GM21528 (cell line): Measurements from ENCODE around the gene VMAC.
"Not testable (repeated sequence)": the region's sequence is repeated elsewhere in the genome, so short reads cannot be mapped to it uniquely, and the experiment has no call there.

Source experiments
- ATAC-seq: cut with Tn5 transposase; IDR thresholded peaks from one replicate; pipeline ENCODE4 v1.9.1; 2021; ENCODE audit warnings: mild to moderate bottlenecking, moderate library complexity; ENCODE audit not compliant: unreplicated experiment, low FRiP score

VMAC gene

DNA sequence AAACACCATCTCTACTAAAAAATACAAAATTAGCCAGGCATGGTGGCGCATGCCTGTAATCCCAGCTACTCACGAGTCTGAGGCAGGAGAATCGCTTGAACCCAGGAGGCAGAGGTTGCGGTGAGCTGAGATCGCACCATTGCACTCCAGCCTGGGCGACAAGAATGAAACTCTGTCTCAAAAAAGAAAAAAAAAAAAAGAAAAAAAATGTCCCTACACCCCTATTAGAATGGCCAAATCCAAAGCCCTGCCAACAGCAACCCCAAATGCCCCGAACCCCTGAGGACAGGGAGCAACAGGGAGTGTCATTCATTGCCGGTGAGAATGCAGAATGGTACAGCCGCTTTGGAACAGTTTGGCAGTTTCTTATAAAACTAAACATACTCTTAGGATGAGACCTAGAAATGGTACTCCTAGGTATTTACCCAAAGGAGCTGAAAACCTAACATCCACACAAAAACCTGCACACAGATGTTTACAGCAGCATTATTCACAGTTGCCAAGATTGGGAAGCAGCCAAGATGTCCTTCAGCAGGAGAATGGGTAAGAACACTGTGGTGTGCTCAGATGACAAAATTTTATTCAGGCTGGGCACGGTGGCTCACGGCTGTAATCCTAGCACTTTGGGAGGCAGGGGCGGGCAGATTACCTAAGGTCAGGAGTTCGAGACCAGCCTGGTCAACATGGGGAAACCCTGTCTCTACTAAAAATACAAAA, 21.4 kb upstream of the VMAC start:
- not testable (repeated sequence) for ATAC-seq

DNA sequence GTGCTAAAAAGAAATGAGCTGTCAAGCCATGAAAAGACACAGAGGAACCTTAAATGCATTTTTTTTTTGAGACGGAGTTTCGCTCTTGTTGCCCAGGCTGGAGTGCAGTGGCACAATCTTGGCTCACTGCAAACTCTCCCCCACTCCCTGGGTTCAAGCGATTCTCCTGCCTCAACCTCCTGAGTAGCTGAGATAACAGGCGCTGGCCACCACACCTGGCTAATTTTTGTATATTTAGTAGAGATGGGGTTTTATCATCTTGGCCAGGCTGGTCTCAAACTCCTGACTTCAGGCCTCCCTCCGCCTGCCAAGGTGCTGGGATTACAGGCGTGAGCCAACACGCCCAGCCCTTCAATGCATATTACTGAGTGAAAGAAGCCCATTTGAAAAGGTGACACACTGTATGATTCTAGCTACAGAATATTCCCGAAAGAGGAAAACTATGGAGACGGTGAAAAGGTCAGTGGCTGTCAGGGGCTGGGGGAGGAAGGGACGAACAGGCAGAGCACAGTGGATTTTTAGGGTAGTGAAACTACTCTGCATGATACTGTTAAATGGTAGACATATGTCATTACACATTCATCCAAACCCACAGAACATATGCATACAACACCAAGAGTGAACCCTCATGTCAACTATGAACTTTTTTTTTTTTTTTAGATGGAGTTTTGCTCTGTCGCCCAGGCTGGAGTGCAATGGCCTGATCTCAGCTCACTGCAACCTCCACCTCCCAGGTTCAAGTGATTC, 20.4 kb upstream of the VMAC start:
- ATAC-seq, result not testable (repeated sequence)

DNA sequence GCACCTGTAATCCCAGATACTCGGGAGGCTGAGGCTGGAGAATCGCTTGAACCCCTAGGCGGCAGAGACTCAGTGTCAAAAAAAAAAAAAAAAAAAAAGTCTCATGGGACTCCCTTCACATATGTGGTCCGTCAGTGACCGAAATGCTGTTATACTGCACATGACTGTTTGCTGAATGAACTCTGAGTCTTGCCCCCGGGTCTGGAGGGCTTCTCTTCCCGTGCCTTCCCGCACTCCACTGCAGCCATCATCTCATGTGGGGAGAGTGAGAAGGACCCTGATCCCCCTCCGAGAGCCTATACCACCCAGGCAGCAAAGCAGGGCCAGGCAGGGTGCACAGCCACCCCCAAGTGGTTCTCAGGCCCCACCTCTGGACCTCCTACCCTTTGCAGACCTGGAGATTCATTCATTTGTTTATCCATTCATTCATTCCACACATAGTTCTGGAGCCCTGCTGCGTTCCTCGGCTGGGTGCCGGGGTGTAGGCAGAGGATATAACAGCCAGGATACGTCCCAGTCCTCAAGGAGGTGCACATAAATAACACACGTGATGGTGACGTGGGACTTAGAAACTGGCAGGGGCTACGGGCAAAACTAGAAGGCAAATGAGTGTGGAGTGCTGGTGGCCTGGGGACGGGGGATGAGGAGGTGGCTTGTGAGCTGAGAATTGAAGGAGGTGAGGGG, 15.2 kb upstream of the VMAC start:
- ATAC-seq, result no peak

DNA sequence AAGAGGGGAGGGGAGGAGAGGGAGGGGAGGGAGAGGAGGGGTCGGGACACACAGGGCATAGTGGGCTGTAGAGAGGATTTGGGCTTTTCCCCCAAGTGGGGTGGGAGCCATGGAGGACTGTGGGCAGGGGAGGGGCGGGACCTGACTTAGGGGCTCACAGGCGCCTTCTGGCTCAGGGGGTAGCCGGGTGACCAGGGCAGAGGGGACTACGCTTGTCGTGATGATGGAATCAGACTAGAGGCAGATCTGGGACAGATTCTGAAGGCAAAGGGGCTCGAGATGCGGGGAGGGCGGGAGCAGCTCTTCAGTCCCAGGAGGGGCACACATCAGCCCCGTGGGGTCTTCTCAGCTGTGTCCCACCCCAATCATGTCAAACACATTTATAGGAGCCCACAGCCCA, 14.6 kb upstream of the VMAC start:
- no peak for ATAC-seq

DNA sequence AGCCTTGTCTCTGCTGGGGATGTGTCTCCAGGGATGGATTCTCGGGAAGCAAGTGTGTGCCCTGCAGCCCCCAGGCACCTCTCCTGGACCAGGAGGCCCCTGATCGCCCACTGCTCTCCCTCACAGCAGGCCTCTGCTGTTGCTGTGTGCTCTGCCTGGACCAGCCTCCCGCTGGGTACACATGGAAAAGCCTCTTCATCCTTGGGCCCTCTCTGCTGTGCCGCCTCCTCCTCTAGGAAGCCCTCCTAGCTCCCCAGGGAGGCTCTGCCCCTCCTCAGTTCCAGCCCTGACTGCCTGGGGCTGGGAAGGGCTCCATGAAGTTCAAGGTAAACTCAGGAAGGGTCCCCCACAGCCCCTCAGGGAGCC, 13.1 kb upstream of the VMAC start:
- no peak for ATAC-seq

DNA sequence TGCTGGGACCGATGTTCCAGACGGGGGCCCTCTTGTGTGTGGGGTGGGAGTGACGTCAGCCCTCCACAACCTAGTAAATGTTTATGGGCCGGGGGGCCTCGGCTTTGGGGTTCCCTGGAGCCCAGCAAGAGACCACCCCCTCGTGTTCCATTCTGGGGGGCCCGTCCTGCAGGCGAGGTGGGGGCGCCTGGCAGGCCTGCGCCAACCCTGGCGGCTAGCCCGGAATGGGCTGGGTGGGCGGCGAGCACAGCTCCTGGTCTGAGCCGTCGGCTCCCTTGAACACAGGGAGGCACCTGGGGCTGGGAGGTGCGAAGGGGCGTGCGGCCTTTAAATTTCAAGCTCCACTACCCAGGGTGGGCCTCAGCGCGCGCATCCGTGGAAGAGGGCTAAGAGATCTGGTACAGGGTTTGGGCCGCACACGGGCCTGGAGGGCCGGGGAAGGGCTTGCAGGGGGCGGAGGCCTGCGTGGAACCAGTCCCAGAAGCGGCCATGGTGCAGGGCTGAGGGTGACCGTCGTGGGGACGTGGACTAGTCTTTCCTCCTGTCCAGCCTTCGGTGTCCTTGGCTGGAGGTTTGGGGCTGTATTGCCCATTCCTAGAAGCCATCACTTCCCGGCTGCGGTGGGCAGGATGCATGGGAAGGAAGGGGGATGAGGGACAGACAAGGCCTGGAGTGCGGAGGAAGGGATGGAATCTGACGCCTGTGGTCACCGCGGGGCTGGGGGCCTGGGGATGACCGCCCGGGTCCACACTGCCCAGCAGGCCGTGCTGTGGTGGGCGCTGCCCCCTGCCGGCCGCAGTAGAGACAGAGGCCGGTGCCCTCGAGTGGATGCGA, 12.5 kb upstream of the VMAC start:
- ATAC-seq, result no peak

DNA sequence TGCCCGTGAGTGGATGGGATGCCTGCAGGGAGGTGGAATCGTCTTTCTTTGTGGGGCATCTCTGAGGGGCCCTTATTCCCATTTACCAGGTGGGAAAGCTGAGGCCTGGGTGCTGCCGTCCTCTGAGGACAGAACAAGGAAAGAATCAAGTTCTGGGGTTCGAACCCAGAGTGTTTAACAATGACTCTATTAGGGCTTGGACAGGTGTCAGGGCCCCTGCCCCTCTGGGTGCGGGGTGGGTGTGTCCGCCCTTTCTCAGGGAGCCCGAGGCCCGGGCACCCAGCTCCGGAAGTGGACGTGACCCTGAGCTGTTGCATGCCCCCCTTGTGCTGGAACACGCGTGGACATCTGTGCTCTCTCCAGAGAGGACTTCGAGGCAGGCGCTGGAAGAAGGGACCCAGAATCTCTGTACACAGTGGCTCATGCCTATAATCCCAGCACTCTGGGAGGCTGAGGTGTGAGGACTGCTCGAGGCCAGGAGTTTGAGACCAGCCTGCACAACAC, 11.8 kb upstream of the VMAC start:
- no peak for ATAC-seq

DNA sequence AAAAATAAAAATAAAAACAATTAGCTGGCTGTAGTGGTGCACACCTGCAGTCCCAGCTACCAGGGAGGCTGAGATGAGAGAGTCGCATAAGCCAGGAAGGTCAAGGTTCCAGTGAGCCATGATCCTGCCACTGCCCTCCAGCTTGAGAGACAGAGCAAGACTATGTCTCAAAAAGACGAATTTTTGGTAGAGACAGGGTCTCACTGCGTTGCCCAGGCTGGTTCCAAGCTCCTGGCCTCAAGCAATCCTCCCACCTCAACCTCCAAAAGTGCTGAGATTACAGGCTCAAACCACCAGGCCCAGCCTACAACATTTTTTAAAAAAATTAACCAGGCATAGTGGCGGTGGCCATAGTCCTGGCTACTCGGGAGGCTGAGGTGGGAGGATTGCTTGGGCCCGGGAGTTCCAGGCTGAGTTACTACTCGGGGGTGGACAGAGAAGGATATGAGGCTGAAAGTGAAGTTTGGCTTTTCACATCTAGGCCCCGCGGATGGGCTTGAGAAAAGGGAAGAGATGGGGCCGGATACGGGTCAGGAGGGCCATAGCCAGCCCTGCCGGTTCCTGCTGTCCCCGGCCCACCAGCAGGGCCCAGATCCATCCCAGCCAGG, 11.3 kb upstream of the VMAC start:
- ATAC-seq, result no peak

DNA sequence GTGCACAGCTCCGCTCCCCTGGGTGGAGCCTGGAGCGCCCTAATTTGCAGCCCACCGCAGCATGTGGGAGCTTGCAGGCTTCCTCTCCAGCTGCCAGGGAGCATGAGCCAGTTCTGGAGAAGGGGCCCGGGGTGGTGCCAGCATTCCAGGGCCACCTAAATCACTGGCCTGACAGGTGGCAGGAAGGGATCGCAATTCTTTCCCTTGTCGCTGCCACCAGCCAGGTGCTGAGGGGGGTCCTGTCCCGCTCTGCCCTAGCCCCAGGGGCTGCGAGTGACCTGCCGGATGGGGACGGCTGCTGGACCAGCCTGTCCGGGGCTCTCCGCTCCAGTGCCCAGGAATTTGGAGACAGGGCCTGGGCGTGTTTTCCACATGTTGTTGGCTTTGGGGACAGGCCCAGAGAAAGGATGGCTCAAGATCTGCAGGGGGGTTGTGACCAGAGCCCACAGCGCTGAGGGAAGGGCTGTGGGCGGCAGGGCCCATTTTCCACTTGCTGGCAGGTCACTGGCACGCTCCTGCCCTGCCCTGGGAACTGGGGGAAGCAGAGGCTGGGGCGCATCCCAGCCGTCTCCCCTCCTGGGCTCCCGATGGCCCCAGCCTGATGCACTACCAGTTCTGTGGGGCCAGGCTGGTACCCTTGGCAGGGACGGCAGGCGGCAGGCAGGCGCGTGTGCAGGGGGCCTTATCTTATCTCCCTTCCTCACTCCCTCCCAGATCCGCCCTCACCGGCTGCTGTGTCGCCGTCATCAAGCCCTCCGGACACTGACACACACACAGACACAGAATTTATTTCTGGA, 10.6 kb upstream of the VMAC start:
- ATAC-seq, result no peak

DNA sequence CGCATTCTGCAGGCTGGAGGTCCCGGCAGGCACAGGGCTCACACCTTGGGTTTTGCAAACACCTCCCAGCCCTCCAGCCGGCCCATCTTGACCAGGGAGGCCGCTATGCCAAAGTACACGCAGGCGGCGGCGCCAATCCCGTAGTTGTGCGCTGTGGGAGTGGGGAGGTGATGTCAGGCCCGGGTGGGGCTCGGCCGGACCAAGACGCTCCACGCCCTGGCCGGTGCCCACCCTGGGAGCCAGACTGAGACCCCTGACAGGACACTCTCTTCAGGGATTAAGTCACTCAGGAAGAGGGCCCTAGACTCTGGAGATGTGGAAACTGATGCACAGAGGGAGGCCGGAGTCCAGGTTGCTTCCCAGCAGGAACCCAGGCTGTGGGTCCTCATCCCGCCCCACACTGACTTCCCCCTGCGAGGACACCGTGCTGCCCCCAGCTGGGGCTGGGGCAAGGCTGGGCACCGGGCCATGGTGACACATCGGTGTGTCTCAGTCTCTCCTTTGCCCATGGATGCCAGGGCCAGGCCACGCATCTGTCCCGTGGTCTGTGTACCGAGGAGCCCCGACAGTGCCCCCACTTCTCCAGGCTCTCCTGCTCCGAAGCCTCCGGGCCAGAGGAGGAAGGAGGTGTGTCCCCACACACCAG, 9.8 kb upstream of the VMAC start:
- no peak for ATAC-seq

DNA sequence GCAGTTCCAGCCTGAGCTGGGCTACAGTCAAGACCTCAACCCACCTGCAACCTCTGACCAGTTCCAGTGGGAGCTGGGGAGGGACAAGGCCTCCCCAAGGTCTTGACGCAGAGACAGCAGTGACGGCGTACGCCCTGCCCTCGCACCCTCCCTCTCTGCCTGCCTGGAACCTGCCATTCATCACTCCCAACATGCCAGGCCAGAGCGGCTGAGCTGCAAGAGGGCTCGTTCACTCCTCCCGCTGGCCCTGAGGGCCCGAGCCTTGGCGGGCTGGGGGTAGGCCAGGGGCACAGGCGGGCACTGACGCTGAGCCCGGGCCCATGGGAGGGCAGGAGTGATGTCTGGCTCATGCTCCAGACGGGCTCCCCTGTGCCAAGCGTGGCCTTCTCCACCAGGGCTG, 9.3 kb upstream of the VMAC start:
- no peak for ATAC-seq

DNA sequence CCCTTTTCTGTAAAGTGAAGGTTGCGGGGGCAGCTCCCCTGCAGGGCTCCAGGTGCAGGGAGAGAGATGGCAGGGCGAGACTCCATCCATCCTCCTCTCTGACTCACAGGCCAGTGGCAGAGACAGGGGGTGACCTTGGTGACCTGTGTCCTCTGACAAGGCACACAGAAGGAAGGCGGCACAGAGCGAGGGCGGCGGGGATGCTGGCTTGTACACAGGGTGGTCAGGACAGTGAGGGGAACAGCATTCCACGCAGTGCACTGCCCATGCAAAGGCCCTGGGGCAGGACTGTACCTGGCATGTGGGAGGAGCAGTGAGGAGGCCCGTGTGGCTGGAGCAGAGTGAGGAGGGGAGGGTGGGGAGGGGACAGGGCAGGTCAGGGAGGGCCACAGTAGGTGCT, 8.8 kb upstream of the VMAC start:
- ATAC-seq, result no peak

DNA sequence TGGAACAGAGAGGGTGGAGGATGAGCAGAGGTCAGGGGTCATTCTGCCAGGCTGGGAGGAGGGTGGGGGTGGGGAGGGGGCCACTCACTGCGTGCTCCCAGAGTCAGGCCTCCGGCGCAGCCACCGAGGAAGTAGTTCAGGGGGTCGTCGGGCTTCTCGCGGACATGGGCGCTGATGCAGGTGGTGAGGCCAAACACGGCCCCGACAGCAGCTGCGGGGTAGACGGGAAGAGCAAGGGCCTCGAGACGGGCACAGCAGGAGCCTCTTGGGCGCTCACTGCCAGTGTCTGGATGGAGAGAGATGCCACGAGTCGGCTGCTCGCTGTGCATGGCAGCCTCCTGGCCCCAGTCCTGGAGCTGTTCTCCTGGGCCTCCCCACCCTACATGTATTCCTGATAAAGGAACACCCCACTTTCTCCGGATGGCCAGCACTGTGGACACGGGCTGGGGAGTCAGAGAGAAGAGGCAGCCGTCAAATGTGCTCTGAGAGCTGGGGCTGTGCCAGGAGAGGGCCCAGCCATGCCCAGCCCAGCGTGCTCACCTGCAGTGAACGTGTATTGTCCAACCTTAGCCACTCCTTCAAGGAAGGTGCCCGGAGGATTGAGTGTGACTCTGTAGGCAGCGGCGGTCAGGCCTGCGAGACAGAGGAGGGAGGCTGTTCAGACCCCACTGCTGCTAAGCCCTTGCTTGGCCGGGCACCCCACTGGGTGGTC, 8.2 kb upstream of the VMAC start:
- ATAC-seq, result no peak

DNA sequence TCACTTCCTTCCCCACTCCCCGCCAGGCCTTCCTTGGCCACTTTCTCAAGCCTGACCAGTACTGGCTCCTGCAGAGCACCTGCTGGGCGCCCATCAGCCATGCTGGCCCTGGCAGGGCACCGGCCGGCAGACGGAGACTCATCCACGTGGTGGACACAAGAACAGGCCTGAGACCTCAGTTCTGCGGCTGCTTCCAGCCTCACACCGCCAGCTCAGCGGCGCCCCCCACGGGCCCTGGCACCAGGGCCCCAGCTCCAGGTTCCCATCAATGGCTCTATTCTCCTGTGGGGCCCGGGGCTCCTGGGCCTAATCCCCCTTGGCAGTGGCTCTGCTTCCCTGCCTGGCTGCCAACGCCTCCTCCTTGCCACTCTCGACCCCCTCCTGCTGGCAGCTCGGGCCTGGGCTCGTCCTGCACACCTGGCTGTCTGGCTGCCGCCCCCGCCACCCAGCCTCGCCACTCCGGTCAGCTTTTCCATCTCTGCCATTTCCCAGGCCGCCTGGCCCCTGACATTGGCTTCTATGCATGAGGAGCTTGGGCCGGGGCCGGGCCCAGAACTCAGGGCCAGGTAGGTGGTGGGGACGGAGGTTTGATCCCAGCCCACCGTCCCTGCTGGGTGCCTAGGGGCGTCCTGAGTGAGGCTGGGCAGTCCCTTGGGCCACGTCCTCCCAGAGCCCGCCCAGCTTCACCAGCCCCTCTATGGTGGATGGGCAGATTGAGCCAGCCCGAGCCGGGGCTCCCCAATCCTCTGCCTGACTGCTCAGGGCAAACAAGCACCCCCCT, 7.3 kb upstream of the VMAC start:
- no peak for ATAC-seq

DNA sequence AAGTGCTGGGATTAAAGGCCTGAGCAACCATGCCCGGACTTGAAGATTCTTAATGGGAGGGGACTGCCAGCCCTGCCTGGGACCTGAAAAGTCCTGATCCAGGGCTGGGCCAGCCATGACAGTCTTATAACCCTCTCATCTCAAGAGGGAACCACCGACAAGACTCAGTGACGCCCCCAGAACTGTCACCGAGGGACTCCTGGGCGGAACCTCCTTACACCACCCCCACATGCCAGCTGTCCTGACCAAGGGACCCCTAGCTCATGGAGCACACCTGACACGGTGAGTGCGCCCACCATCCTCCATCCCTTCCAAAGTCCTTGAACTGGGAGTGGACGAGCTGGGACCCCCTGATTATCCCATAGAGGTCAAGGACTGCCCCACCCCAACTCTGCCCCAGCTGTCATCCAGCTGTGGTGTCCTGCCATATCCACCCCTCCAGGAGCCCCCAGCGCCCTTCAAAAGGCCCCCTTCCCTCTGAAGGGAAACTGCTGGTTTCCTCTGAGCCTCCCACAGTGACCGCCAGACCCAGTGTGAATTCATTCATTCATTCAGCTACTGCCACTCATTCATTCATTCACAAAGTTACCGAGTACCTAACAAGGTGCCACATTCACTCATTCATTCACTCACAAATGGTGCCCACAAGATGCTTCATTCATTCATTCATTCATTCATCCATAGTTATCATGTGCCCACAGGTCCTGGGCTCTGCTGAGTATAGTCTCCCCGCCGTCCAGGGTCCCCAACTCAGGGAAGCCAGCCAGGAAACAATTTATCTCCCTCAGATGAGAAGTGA, 4.7 kb upstream of the VMAC start:
- ATAC-seq, result no peak

DNA sequence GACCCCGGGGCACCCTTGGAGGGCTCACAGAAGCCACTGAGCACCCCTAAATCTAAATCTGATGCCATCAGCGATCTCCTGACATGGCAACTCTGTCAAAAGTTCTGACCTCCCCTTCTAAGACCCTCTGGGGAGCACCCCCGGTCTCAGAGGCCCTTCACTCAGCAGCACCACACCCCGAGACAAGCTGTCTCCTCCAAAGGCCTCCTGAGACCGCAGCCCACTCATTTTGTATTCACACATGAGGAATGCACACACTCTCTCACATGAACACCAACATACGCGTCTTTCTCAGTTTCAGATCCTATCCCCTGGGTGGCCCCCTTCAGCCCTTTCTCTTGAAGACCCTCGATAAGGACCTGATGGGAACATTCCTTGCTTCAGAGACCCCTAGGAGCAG, 3.7 kb upstream of the VMAC start:
- ATAC-seq, result no peak
